SK-N-SH treated with all-trans-retinoic acid at 6 μM for 48 hours (cell line): ENCODE data around the gene CHRNG.

ENCODE experiments used
- ARNTL ChIP-seq: fragments of 450-650 bp; formaldehyde crosslinking; IDR thresholded peaks from 2 replicates; pipeline ENCODE4 v1.5.0; 2020; ENCODE audit warnings: low read depth, mild to moderate bottlenecking, moderate library complexity, borderline replicate concordance
- ESRRG ChIP-seq: fragments of 250-450 bp; sonication (Bioruptor Pico); IDR thresholded peaks from 2 replicates; pipeline ENCODE4 v1.6.1; 2021; ENCODE audit warnings: mild to moderate bottlenecking
- GLIS3 ChIP-seq: fragments of 250-450 bp; sonication (Bioruptor Pico); IDR thresholded peaks from 2 replicates; pipeline ENCODE4 v1.5.0; 2020; ENCODE audit warnings: mild to moderate bottlenecking, moderate library complexity
- OSR1 ChIP-seq: fragments of 250-450 bp; sonication (Bioruptor Pico); IDR thresholded peaks from 2 replicates; pipeline ENCODE4 v1.8.0; 2022; ENCODE audit warnings: moderate library complexity, mild to moderate bottlenecking, inconsistent platforms
- RARB ChIP-seq: fragments of 250-450 bp; sonication (Bioruptor Pico); IDR thresholded peaks from 2 replicates; pipeline ENCODE4 v1.8.0; 2021; ENCODE audit warnings: mild to moderate bottlenecking, moderate library complexity
- TCF4 ChIP-seq: fragments of 250-450 bp; sonication (Bioruptor Pico); IDR thresholded peaks from 2 replicates; pipeline ENCODE4 v1.8.0; 2021; ENCODE audit warnings: mild to moderate bottlenecking, moderate library complexity, borderline replicate concordance
- ZC3H10 ChIP-seq: fragments of 250-450 bp; sonication (Bioruptor Pico); IDR thresholded peaks from 2 replicates; pipeline ENCODE4 v1.5.1; 2021; ENCODE audit warnings: mild to moderate bottlenecking, moderate library complexity
- ZFP30 ChIP-seq: fragments of 450-650 bp; formaldehyde crosslinking; IDR thresholded peaks from 2 replicates; pipeline ENCODE4 v1.5.0; 2022; ENCODE audit warnings: mild to moderate bottlenecking, moderate library complexity
- ZNF70 ChIP-seq: fragments of 450-650 bp; formaldehyde crosslinking; IDR thresholded peaks from 2 replicates; pipeline ENCODE4 v1.5.0; 2020; ENCODE audit warnings: mild to moderate bottlenecking, moderate library complexity
- ZNF8 ChIP-seq: fragments of 450-650 bp; formaldehyde crosslinking; IDR thresholded peaks from 2 replicates; pipeline ENCODE4 v1.5.0; 2020; ENCODE audit warnings: mild to moderate bottlenecking, moderate library complexity
- TF ChIP-seq, protein P1 (sequence below): fragments of 250-450 bp; sonication (Bioruptor Pico); IDR thresholded peaks from 2 replicates; pipeline ENCODE4 v1.5.0; 2020; ENCODE audit warnings: mild to moderate bottlenecking, moderate library complexity
- TF ChIP-seq, protein P2 (sequence below): fragments of 250-450 bp; sonication (Bioruptor Pico); IDR thresholded peaks from 2 replicates; pipeline ENCODE4 v1.8.0; 2020; ENCODE audit warnings: mild to moderate bottlenecking, moderate library complexity, borderline replicate concordance
- TF ChIP-seq, protein P3 (sequence below): fragments of 250-450 bp; sonication (Bioruptor Pico); IDR thresholded peaks from 2 replicates; pipeline ENCODE4 v1.5.1; 2020; ENCODE audit warnings: low read depth, mild to moderate bottlenecking, moderate library complexity

DNA sequence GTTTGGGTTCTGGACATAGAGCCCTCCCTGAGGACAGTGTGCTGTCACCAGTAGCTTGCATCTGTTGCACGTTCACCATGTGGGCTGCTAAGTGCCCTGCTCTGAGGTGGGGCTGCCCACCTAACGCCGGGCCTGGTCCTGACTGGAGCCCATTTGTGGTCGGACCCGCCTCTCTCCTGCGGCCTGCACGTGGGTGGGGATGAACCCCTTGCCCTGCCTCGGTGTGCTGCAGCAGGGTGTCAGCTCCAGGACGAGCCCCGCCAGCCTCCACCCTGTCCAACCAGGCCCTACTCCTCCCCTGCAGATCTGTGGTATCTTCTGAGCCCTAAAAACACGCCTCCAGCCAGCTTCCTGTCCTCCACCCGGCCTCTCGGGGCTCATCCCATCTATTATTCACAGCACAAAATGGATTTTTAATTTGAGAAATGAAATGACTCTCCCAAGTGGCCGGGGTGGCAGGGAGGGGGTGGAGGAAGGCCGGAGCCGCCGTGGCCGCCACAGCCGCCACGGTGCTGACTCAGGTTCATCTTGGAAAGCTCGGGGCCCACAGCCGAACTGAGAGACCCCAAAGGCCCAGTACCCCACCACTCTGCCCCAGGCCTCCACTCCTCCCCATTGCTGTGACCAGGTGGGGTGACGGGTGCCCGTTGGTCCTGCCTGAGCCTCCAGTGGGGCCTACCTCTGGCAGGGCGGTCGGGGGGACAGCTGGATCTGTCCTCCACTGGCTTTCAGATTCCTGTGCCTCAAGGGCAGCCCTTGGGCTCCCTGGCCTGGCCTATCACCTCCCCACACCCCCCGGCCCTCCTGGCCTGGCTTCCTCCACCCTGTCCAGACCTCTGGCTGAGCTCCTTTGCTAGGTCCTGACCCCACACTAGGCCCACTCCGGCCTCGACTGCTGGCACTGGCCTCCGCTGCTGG lies 49.0 kb upstream of the CHRNG start:
- TF ChIP-seq ZNF8: no peak
- TF ChIP-seq ZNF70 (CRISPR knock-in tag): no peak
- no peak for TF ChIP-seq GLIS3 (CRISPR knock-in tag)
- no peak for TF ChIP-seq ZFP30
- TF ChIP-seq, protein P1, sequence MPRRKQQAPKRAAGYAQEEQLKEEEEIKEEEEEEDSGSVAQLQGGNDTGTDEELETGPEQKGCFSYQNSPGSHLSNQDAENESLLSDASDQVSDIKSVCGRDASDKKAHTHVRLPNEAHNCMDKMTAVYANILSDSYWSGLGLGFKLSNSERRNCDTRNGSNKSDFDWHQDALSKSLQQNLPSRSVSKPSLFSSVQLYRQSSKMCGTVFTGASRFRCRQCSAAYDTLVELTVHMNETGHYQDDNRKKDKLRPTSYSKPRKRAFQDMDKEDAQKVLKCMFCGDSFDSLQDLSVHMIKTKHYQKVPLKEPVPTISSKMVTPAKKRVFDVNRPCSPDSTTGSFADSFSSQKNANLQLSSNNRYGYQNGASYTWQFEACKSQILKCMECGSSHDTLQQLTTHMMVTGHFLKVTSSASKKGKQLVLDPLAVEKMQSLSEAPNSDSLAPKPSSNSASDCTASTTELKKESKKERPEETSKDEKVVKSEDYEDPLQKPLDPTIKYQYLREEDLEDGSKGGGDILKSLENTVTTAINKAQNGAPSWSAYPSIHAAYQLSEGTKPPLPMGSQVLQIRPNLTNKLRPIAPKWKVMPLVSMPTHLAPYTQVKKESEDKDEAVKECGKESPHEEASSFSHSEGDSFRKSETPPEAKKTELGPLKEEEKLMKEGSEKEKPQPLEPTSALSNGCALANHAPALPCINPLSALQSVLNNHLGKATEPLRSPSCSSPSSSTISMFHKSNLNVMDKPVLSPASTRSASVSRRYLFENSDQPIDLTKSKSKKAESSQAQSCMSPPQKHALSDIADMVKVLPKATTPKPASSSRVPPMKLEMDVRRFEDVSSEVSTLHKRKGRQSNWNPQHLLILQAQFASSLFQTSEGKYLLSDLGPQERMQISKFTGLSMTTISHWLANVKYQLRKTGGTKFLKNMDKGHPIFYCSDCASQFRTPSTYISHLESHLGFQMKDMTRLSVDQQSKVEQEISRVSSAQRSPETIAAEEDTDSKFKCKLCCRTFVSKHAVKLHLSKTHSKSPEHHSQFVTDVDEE: no peak
- TF ChIP-seq ARNTL (CRISPR knock-in tag): no peak
- TF ChIP-seq ESRRG (CRISPR knock-in tag): no peak
- TF ChIP-seq, protein P2, sequence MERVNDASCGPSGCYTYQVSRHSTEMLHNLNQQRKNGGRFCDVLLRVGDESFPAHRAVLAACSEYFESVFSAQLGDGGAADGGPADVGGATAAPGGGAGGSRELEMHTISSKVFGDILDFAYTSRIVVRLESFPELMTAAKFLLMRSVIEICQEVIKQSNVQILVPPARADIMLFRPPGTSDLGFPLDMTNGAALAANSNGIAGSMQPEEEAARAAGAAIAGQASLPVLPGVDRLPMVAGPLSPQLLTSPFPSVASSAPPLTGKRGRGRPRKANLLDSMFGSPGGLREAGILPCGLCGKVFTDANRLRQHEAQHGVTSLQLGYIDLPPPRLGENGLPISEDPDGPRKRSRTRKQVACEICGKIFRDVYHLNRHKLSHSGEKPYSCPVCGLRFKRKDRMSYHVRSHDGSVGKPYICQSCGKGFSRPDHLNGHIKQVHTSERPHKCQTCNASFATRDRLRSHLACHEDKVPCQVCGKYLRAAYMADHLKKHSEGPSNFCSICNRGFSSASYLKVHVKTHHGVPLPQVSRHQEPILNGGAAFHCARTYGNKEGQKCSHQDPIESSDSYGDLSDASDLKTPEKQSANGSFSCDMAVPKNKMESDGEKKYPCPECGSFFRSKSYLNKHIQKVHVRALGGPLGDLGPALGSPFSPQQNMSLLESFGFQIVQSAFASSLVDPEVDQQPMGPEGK (CRISPR knock-in tag): no peak
- TF ChIP-seq, protein P3, sequence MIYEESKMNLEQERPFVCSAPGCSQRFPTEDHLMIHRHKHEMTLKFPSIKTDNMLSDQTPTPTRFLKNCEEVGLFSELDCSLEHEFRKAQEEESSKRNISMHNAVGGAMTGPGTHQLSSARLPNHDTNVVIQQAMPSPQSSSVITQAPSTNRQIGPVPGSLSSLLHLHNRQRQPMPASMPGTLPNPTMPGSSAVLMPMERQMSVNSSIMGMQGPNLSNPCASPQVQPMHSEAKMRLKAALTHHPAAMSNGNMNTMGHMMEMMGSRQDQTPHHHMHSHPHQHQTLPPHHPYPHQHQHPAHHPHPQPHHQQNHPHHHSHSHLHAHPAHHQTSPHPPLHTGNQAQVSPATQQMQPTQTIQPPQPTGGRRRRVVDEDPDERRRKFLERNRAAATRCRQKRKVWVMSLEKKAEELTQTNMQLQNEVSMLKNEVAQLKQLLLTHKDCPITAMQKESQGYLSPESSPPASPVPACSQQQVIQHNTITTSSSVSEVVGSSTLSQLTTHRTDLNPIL (CRISPR knock-in tag): no peak
- no peak for TF ChIP-seq ZC3H10
- no peak for TF ChIP-seq OSR1
- no peak for TF ChIP-seq TCF4 (CRISPR knock-in tag)
- no peak for TF ChIP-seq RARB (CRISPR knock-in tag)
